SU-DHL-6 (cell line): Measurements from ENCODE around the gene ARL10.

ENCODE experiments used
- H2AFZ ChIP-seq: fragments of 200-600 bp; sonication (generic); 2 replicates; pipeline ENCODE4 v1.6.1; 2014; ENCODE audit warnings: low read depth, mild to moderate bottlenecking, moderate library complexity, mixed read lengths, antibody characterized with exemption, low read length; ENCODE audit not compliant: severe bottlenecking
- H3F3A ChIP-seq: fragments of 200-600 bp; shearing (Covaris generic); 2 replicates; pipeline ENCODE4 v1.6.0; 2016; ENCODE audit warnings: antibody characterized with exemption, mild to moderate bottlenecking; ENCODE audit not compliant: insufficient read depth
- H3K27ac ChIP-seq: fragments of 200-600 bp; sonication (generic); 2 replicates; pipeline ENCODE4 v1.5.1; 2016; ENCODE audit warnings: low read depth, mild to moderate bottlenecking, low read length, moderate library complexity, mixed read lengths
- H3K27me3 ChIP-seq: fragments of 200-600 bp; sonication (generic), shearing (Covaris generic); 2 replicates; pipeline ENCODE4 v1.6.0; 2014; ENCODE audit warnings: mild to moderate bottlenecking, low read length
- H3K36me3 ChIP-seq: fragments of 200-600 bp; sonication (generic); 2 replicates; pipeline ENCODE4 v1.6.1; 2014; ENCODE audit warnings: mild to moderate bottlenecking, low read length, mixed read lengths
- H3K4me2 ChIP-seq: fragments of 300-600, 200-600 bp; shearing (Covaris generic), sonication (generic); 2 replicates; pipeline ENCODE4 v1.6.0; 2014; ENCODE audit warnings: low read length, low read depth, mild to moderate bottlenecking; ENCODE audit not compliant: poor library complexity, severe bottlenecking
- H3K4me3 ChIP-seq: fragments of 200-600 bp; sonication (generic); 2 replicates; pipeline ENCODE4 v1.5.1; 2014; ENCODE audit warnings: antibody characterized with exemption, low read length, mild to moderate bottlenecking, mixed read lengths; ENCODE audit not compliant: insufficient read depth, poor library complexity, severe bottlenecking
- H3K79me2 ChIP-seq: fragments of 200-600 bp; sonication (generic); 2 replicates; pipeline ENCODE4 v1.6.1; 2014; ENCODE audit warnings: mild to moderate bottlenecking, low read length, moderate library complexity; ENCODE audit not compliant: insufficient read depth
- H3K9ac ChIP-seq: fragments of 200-600 bp; sonication (generic); 2 replicates; pipeline ENCODE4 v1.7.0; 2014; ENCODE audit warnings: mild to moderate bottlenecking, low read length
- H3K9me2 ChIP-seq: fragments of 200-600 bp; sonication (generic); replicated peaks from 2 replicates; pipeline ENCODE4 v1.6.1; 2014; ENCODE audit warnings: low read length; ENCODE audit not compliant: insufficient read depth
- H3K9me3 ChIP-seq: fragments of 200-600 bp; sonication (generic); 2 replicates; pipeline ENCODE4 v1.6.1; 2014; ENCODE audit warnings: low read length, mixed read lengths; ENCODE audit not compliant: insufficient read depth
- H4K20me1 ChIP-seq: fragments of 200-600 bp; sonication (generic); 2 replicates; pipeline ENCODE4 v1.6.1; 2014; ENCODE audit warnings: low read depth, mild to moderate bottlenecking, antibody characterized with exemption, low read length, moderate library complexity, mixed read lengths
- CTCF ChIP-seq: fragments of 200-600 bp; sonication (generic); IDR thresholded peaks from one replicate; pipeline ENCODE4 v1.5.1; 2017; ENCODE audit warnings: antibody characterized with exemption, mild to moderate bottlenecking, low read length, moderate library complexity; ENCODE audit not compliant: insufficient read depth, poor library complexity, severe bottlenecking
- EZH2phosphoT487 ChIP-seq: fragments of 200-600 bp; sonication (generic), shearing (Covaris generic); conservative IDR thresholded peaks from 2 replicates; pipeline ENCODE4 v1.6.1; 2018; ENCODE audit warnings: mild to moderate bottlenecking, antibody characterized with exemption, low read length, moderate library complexity, mixed read lengths

The ARL10 gene

GRCh38 chr5:176381979-176382378, 16.7 kb downstream of the ARL10 start:
- Histone ChIP-seq H3K9me3 (no peaks in the 10 kb centered on the region), H3K4me2 (no peak overlapping the region), H3K9ac (no peak overlapping the region), H3K27ac (no peak overlapping the region), H3F3A (peaks cover 10% of the 10 kb centered on the region; the same call in 1 of the 2 replicates), H3K79me2 (peaks cover 25% of the 10 kb centered on the region), H3K36me3 (peaks cover 12% of the 10 kb centered on the region), H4K20me1 (peaks cover 8% of the 10 kb centered on the region; the same call in 1 of the 2 replicates), H2AFZ (no peak overlapping the region), H3K27me3 (no peaks in the 10 kb centered on the region), H3K4me3 (no peak overlapping the region), H3K9me2 (no peaks in the 10 kb centered on the region)
- TF ChIP-seq CTCF (no peak), EZH2phosphoT487 (no peak)

GRCh38 chr5:176382721-176383120, 17.4 kb downstream of the ARL10 start:
- Histone ChIP-seq H3K4me2 (no peak overlapping the region), H3K27me3 (no peaks in the 10 kb centered on the region), H3K79me2 (peaks cover 33% of the 10 kb centered on the region), H3K9me2 (no peaks in the 10 kb centered on the region), H3K9ac (no peak overlapping the region), H2AFZ (no peak overlapping the region), H3K36me3 (peaks cover 12% of the 10 kb centered on the region), H3K27ac (no peak overlapping the region), H3F3A (peaks cover 10% of the 10 kb centered on the region; the same call in 1 of the 2 replicates), H3K4me3 (no peak overlapping the region), H4K20me1 (peaks cover 8% of the 10 kb centered on the region; the same call in 1 of the 2 replicates), H3K9me3 (no peaks in the 10 kb centered on the region)
- TF ChIP-seq CTCF (no peak), EZH2phosphoT487 (no peak)

GRCh38 chr5:176383248-176383905, 18.1 kb downstream of the ARL10 start:
- Histone ChIP-seq H3K79me2 (peaks cover 39% of the 10 kb centered on the region), H3K4me3 (no peak overlapping the region), H3K27me3 (no peaks in the 10 kb centered on the region), H4K20me1 (peaks cover 8% of the 10 kb centered on the region; the same call in 1 of the 2 replicates), H2AFZ (no peak overlapping the region), H3K9me3 (no peaks in the 10 kb centered on the region), H3F3A (peaks cover 10% of the 10 kb centered on the region; the same call in 1 of the 2 replicates), H3K4me2 (no peak overlapping the region), H3K36me3 (peaks cover 12% of the 10 kb centered on the region), H3K9me2 (no peaks in the 10 kb centered on the region), H3K9ac (no peak overlapping the region), H3K27ac (no peak overlapping the region)
- no peak for TF ChIP-seq EZH2phosphoT487

GRCh38 chr5:176383961-176384360, 18.7 kb downstream of the ARL10 start:
- Histone ChIP-seq H4K20me1 (peaks cover 8% of the 10 kb centered on the region; the same call in 1 of the 2 replicates), H3K36me3 (peaks cover 12% of the 10 kb centered on the region)

More at GRCh38 chr5:176383961-176384360, 18.7 kb downstream of the ARL10 start:
- Histone ChIP-seq H3K9me3 (no peaks in the 10 kb centered on the region), H3K9ac (no peak overlapping the region), H3K4me2 (no peak overlapping the region), H3K4me3 (no peak overlapping the region), H3K79me2 (peaks cover 40% of the 10 kb centered on the region), H3K27me3 (no peaks in the 10 kb centered on the region), H3K27ac (no peak overlapping the region), H3F3A (peaks cover 10% of the 10 kb centered on the region; the same call in 1 of the 2 replicates), H3K9me2 (no peaks in the 10 kb centered on the region), H2AFZ (no peak overlapping the region)
- TF ChIP-seq CTCF (no peak), EZH2phosphoT487 (no peak)
